Esophagus squamous epithelium (tissue), 4 donors: ENCODE data around the gene ANKRD6.

ENCODE experiments used
- CTCF ChIP-seq, 6 experiments: fragments of 450-650 bp in 4 of 6; fragments of 200-600 bp in 2 of 6; sonication (generic) in 2 of 6; IDR thresholded peaks; one replicate each; pipeline ENCODE4 v1.5.1; 2016 to 2019; ENCODE audit warnings: antibody characterized with exemption in 6 of 6, mild to moderate bottlenecking in 4 of 6, moderate library complexity in 4 of 6
- POLR2A ChIP-seq, 4 donors: fragments of 450-650 bp; IDR thresholded peaks; one replicate each; pipeline ENCODE4 v1.6.1; 2017; ENCODE audit warnings: antibody characterized with exemption in 4 of 4, mild to moderate bottlenecking in 4 of 4, moderate library complexity in 3 of 4

GRCh38 chr6:89575562-89575960 is 142.6 kb downstream of the ANKRD6 start:
- TF ChIP-seq POLR2A (IDR thresholded peaks at IDR 0.05) = no peak
- TF ChIP-seq CTCF (IDR thresholded peaks at IDR 0.05) = no peak
